ENCODE results near the gene QTRT2. TPM values are rescaled to one million over a fixed set of nuclear protein-coding genes. Genes with fewer than 3 reads are reported as not detected.

The QTRT2 gene
- total and polyA plus RNA-seq, 2 of the 8 experiments (the other 6 are each of a cell fraction or from before 2014, with no cell fraction given) = 13.3 to 54.5 TPM

GRCh38 chr3:114079761-114080160 lies 23.2 kb downstream of the QTRT2 start:
- Histone ChIP-seq H3K4me1 (replicated peaks in 1 of 4; ENCODE audit: control insufficient read depth in 3 of 4, insufficient read depth in 4 of 4, low read length in 3 of 4) (no peaks in the 10 kb centered on the region), H3K18ac (ENCODE audit: extremely low read depth, low read length) (no peak overlapping the region), H3K23ac (ENCODE audit: insufficient read length) (no peak overlapping the region), H4K20me1 (replicated peaks in 1 of 2; ENCODE audit: control insufficient read depth in 1 of 2, insufficient read depth in 2 of 2, low read length in 2 of 2) (no peaks in the 10 kb centered on the region), H3K4ac (replicated peaks; ENCODE audit: insufficient read length, low read depth, low read length) (no peak overlapping the region), H3K79me1 (ENCODE audit: low read depth, low read length) (no peaks in the 10 kb centered on the region), H2BK12ac (ENCODE audit: low read depth, low read length) (no peak overlapping the region), H2BK15ac (ENCODE audit: low read length) (no peak overlapping the region), H3K79me2 (ENCODE audit: control insufficient read depth in 1 of 2, insufficient read depth in 2 of 2, low read length in 2 of 2) (no peaks in the 10 kb centered on the region), H2BK120ac (replicated peaks; ENCODE audit: low read depth, low read length) (no peak overlapping the region), H3K4me2 (ENCODE audit: insufficient read depth in 1 of 2, low read depth in 2 of 2, low read length in 2 of 2) (no peak overlapping the region), H2AFZ (ENCODE audit: low read length) (no peak overlapping the region), H3K4me3 (ENCODE audit: extremely low read depth in 1 of 4, insufficient read depth in 2 of 4, low read depth in 3 of 4, low read length in 4 of 4) (no peak overlapping the region), H3K14ac (ENCODE audit: insufficient read length) (no peak overlapping the region), H3K27ac (ENCODE audit: low read depth, low read length) (no peak overlapping the region), H4K91ac (replicated peaks; ENCODE audit: insufficient read length, low read length) (no peak overlapping the region), H3K27me3 (replicated peaks in 1 of 4; ENCODE audit: control insufficient read depth in 3 of 4, extremely low read depth in 1 of 4, insufficient read depth in 3 of 4, low read length in 3 of 4) (no peaks in the 10 kb centered on the region), H2BK5ac (ENCODE audit: low read depth, low read length) (no peak overlapping the region), H3K56ac (replicated peaks; ENCODE audit: insufficient read length, low read depth, low read length) (no peak overlapping the region), H4K5ac (ENCODE audit: insufficient read length, low read depth, low read length) (no peak overlapping the region), H3K9me3 (ENCODE audit: insufficient read depth in 2 of 2, low read depth in 1 of 2, low read length in 1 of 2) (no peaks in the 10 kb centered on the region), H3K23me2 (ENCODE audit: low read depth, low read length) (no peaks in the 10 kb centered on the region), H2AK5ac (ENCODE audit: low read depth, low read length) (no peak overlapping the region), H3K36me3 (ENCODE audit: control insufficient read depth in 2 of 4, insufficient read depth in 4 of 4, low read length in 3 of 4) (peaks cover 7 to 87% (median 51%) of the 10 kb centered on the region in 4 experiments), H4K8ac (ENCODE audit: extremely low read depth, insufficient read depth, low read length) (no peak overlapping the region), H3K9ac (replicated peaks in 1 of 4; ENCODE audit: extremely low read depth in 1 of 4, low read depth in 3 of 4, low read length in 3 of 4) (no peak overlapping the region), H2BK20ac (ENCODE audit: low read length) (no peak overlapping the region)
- WGBS, 2 experiments (ENCODE audit: extremely low coverage in 1 of 2, insufficient coverage in 1 of 2, insufficient read length in 1 of 2, insufficient replicate concordance in 2 of 2, low coverage in 1 of 2, low lambda C conversion rate in 2 of 2, missing lambda C conversion rate in 1 of 2) = 89% methylated on average over 5 of the region's 5 CpGs; no CpG with 5 or more reads in 1 of the 2 experiments
- TF ChIP-seq YY1 (IDR thresholded peaks at IDR 0.05; ENCODE audit: low read depth, low read length) (no peak), POLR2AphosphoS5 (IDR thresholded peaks at IDR 0.05; ENCODE audit: low read depth, low read length) (no peak)
- CTCF ChIA-PET (ENCODE audit: partially characterized antibody) = no interaction called here
- FAIRE-seq = no peak
- no peak for DNase-seq (ENCODE audit: low read depth in 1 of 2, low spot score in 2 of 2)
- POLR2A ChIA-PET (ENCODE audit: partially characterized antibody) = no interaction called here

All from H1 (cell line).